Measurements from ENCODE around the gene SLC35F3. TPM values are rescaled to one million over a fixed set of nuclear protein-coding genes. Genes with fewer than 3 reads are reported as not detected.

The SLC35F3 gene
- total and polyA plus RNA-seq, 9 of the 15 experiments (the other 6 are each of a cell fraction or from before 2014, with no cell fraction given): 0.04 to 0.07 (median 0.04) TPM; not detected in 6

- H3K9me1 ChIP-seq (ENCODE audit: control insufficient read depth, insufficient read depth, low read length): no peaks in the 10 kb centered on the region
- H3K4me1 ChIP-seq (replicated peaks in 1 of 2; ENCODE audit: control insufficient read depth in 2 of 2, insufficient read depth in 2 of 2, low read length in 2 of 2): no peaks in the 10 kb centered on the region
- H3K36me3 ChIP-seq (ENCODE audit: control insufficient read depth, insufficient read depth, low read length): no peaks in the 10 kb centered on the region
- no peak overlapping the region for H2AFZ ChIP-seq (ENCODE audit: low read depth, low read length)
- WGBS (ENCODE audit: insufficient coverage, low coverage, missing lambda C conversion rate): 0% methylated on average over 3 of the region's 3 CpGs
- ATAC-seq: no peak
- no peaks in the 10 kb centered on the region for H3K79me2 ChIP-seq (ENCODE audit: control insufficient read depth, insufficient read depth, low read length)
- BruUV-seq (replicated peaks): no TSS peak
- TF ChIP-seq YBX1 (IDR thresholded peaks at IDR 0.05) (no peak), KDM4B (IDR thresholded peaks at IDR 0.05; ENCODE audit: borderline replicate concordance in 2 of 2, low read depth in 1 of 2) (no peak), ZNF184 (CRISPR knock-in tag; IDR thresholded peaks at IDR 0.05) (no peak), EP300 (IDR thresholded peaks at IDR 0.05; ENCODE audit: low read length) (no peak), YY1 (IDR thresholded peaks at IDR 0.05; ENCODE audit: borderline replicate concordance in 1 of 3, control insufficient read depth in 1 of 3, extremely low read depth in 1 of 3, insufficient read depth in 3 of 3, insufficient read length in 1 of 3, insufficient replicate concordance in 2 of 3, low read depth in 1 of 3, low read length in 2 of 3) (no peak), ETS1 (conservative IDR thresholded peaks at IDR 0.05; ENCODE audit: control insufficient read depth, low read depth, low read length) (no peak), ZNF764 (CRISPR knock-in tag; IDR thresholded peaks at IDR 0.05; ENCODE audit: low read depth) (no peak), ZNF384 (IDR thresholded peaks at IDR 0.05; ENCODE audit: low read depth, low read length) (no peak), SAFB (IDR thresholded peaks at IDR 0.05; ENCODE audit: borderline replicate concordance, low read depth, low read length) (no peak), MCM7 (IDR thresholded peaks at IDR 0.05) (no peak)
- H3K27me3 ChIP-seq (ENCODE audit: control insufficient read depth in 2 of 2, insufficient read depth in 2 of 2, low read length in 2 of 2): peaks cover 4 to 14% of the 10 kb centered on the region in 2 experiments; a peak in 3 of 5 replicates
- no peak overlapping the region for H3K4me2 ChIP-seq (ENCODE audit: insufficient read depth, low read length)
- intact Hi-C loops (cut with micrococcal nuclease) (no loop called here), in situ Hi-C loops (cut with MboI) (no loop called here)
- no peak overlapping the region for H3K9ac ChIP-seq (ENCODE audit: insufficient read depth in 1 of 2, low read depth in 2 of 2, low read length in 2 of 2)
- POLR2A ChIA-PET: interaction anchor here (0.6 kb wide), 1 partner anchor 1805 kb away, joined by 3 read pairs; no protein-coding TSS in a partner anchor
- DNase-seq (ENCODE audit: extremely low read depth in 1 of 4, low spot score in 3 of 4): no peak
- CTCF ChIA-PET (ENCODE audit: low intra/inter-chr PET ratio): no interaction called here
- no peaks in the 10 kb centered on the region for H4K20me1 ChIP-seq (replicated peaks; ENCODE audit: control insufficient read depth, insufficient read depth, low read length)
- FAIRE-seq: no peak
- no peak overlapping the region for H3K27ac ChIP-seq (ENCODE audit: extremely low read depth, low read depth, low read length)
- H3K9me3 ChIP-seq (replicated peaks; ENCODE audit: control insufficient read depth, insufficient read depth, low read depth, low read length): no peaks in the 10 kb centered on the region
- no peak overlapping the region for H3K4me3 ChIP-seq
Observed at GRCh38 chr1:234243521-234244260, 339.2 kb downstream of the SLC35F3 start.

Data from K562 (cell line).